ENCODE results near the gene COL4A4.

The COL4A4 gene

GRCh38 chr2:226979004-226979403, 185.0 kb downstream of the COL4A4 start:
- no peak overlapping the region for H3K4me3 Mint-ChIP-seq

GRCh38 chr2:226978300-226978699, 185.7 kb downstream of the COL4A4 start:
- Mint-ChIP-seq H3K4me3 (no peak overlapping the region), H3K27me3 (no peaks in the 10 kb centered on the region), H3K9me3 (no peaks in the 10 kb centered on the region), H3K27ac (ENCODE audit: low read depth) (no peak overlapping the region), H3K36me3 (ENCODE audit: insufficient read depth) (no peaks in the 10 kb centered on the region), H3K4me1 (peaks cover 16% of the 10 kb centered on the region)
- no peak for ATAC-seq (replicated peaks; ENCODE audit: extremely low read depth, poor library complexity, severe bottlenecking)
- DNase-seq (ENCODE audit: low spot score in 2 of 2), result no peak

More at GRCh38 chr2:226979004-226979403, 185.0 kb downstream of the COL4A4 start:
- DNase-seq (ENCODE audit: low spot score in 2 of 2) (no peak), ATAC-seq (replicated peaks; ENCODE audit: extremely low read depth, poor library complexity, severe bottlenecking) (no peak)
- peaks cover 16% of the 10 kb centered on the region for H3K4me1 Mint-ChIP-seq
- H3K36me3 Mint-ChIP-seq (ENCODE audit: insufficient read depth), result no peaks in the 10 kb centered on the region
- H3K27me3 Mint-ChIP-seq, result no peaks in the 10 kb centered on the region
- H3K27ac Mint-ChIP-seq (ENCODE audit: low read depth), result no peak overlapping the region
- no peaks in the 10 kb centered on the region for H3K9me3 Mint-ChIP-seq

GRCh38 chr2:226977775-226978190, 186.2 kb downstream of the COL4A4 start:
- Mint-ChIP-seq H3K36me3 (ENCODE audit: insufficient read depth) (no peaks in the 10 kb centered on the region), H3K27ac (ENCODE audit: low read depth) (no peak overlapping the region), H3K4me1 (peaks cover 16% of the 10 kb centered on the region), H3K27me3 (no peaks in the 10 kb centered on the region), H3K4me3 (no peak overlapping the region), H3K9me3 (no peaks in the 10 kb centered on the region)
- ATAC-seq (replicated peaks; ENCODE audit: extremely low read depth, poor library complexity, severe bottlenecking) (no peak), DNase-seq (ENCODE audit: low spot score in 2 of 2) (no peak)

- no peak overlapping the region for H3K27ac Mint-ChIP-seq (ENCODE audit: low read depth)
- no peak overlapping the region for H3K4me3 Mint-ChIP-seq
- H3K36me3 Mint-ChIP-seq (ENCODE audit: insufficient read depth), result no peaks in the 10 kb centered on the region
- no peaks in the 10 kb centered on the region for H3K9me3 Mint-ChIP-seq
- H3K27me3 Mint-ChIP-seq, result no peaks in the 10 kb centered on the region
- DNase-seq (ENCODE audit: low spot score in 2 of 2) (no peak), ATAC-seq (replicated peaks; ENCODE audit: extremely low read depth, poor library complexity, severe bottlenecking) (no peak)
- H3K4me1 Mint-ChIP-seq, result peaks cover 5% of the 10 kb centered on the region
Observed at GRCh38 chr2:226973816-226974215, 190.2 kb downstream of the COL4A4 start.

- Mint-ChIP-seq H3K27ac (ENCODE audit: low read depth) (no peak overlapping the region), H3K36me3 (ENCODE audit: insufficient read depth) (no peaks in the 10 kb centered on the region), H3K9me3 (no peaks in the 10 kb centered on the region), H3K27me3 (no peaks in the 10 kb centered on the region), H3K4me3 (no peak overlapping the region), H3K4me1 (peaks cover 5% of the 10 kb centered on the region)
- DNase-seq (ENCODE audit: low spot score in 2 of 2) (no peak), ATAC-seq (replicated peaks; ENCODE audit: extremely low read depth, poor library complexity, severe bottlenecking) (no peak)
Observed at GRCh38 chr2:226971770-226972169, 192.2 kb downstream of the COL4A4 start.

DNA sequence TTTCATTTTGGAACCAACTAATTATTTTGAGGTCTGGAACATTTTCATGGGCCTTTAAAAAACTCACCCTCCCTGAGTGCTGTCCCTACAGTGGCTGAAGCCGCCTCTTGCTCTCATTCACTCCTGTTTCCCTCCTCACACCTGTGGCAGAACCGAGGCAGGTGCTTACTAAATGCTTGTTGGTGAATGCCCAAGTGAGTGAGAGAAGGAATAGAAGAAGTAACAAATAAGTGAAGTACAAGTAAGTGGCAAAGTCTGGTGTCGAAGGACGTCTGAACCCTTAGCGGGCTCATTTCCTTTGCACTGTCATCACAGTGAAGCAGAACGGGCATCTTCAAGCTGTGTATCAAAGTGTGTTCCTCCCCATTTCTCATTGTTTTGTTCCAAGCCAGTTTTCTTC, 192.9 kb downstream of the COL4A4 start:
- no peak for ATAC-seq (replicated peaks; ENCODE audit: extremely low read depth, poor library complexity, severe bottlenecking)
- H3K9me3 Mint-ChIP-seq, result no peaks in the 10 kb centered on the region
- H3K36me3 Mint-ChIP-seq (ENCODE audit: insufficient read depth), result no peaks in the 10 kb centered on the region
- no peak overlapping the region for H3K4me3 Mint-ChIP-seq
- no peak overlapping the region for H3K27ac Mint-ChIP-seq (ENCODE audit: low read depth)
- H3K4me1 Mint-ChIP-seq, result no peaks in the 10 kb centered on the region
- DNase-seq (ENCODE audit: low spot score in 2 of 2), result no peak
- H3K27me3 Mint-ChIP-seq, result no peaks in the 10 kb centered on the region

GRCh38 chr2:226970362-226970761, 193.6 kb downstream of the COL4A4 start:
- H3K36me3 Mint-ChIP-seq (ENCODE audit: insufficient read depth), result no peaks in the 10 kb centered on the region
- H3K4me3 Mint-ChIP-seq, result no peak overlapping the region
- no peaks in the 10 kb centered on the region for H3K9me3 Mint-ChIP-seq
- no peak for DNase-seq (ENCODE audit: low spot score in 2 of 2)
- H3K27ac Mint-ChIP-seq (ENCODE audit: low read depth), result no peak overlapping the region
- H3K27me3 Mint-ChIP-seq, result no peaks in the 10 kb centered on the region
- H3K4me1 Mint-ChIP-seq, result no peaks in the 10 kb centered on the region
- ATAC-seq (replicated peaks; ENCODE audit: extremely low read depth, poor library complexity, severe bottlenecking), result no peak

DNA sequence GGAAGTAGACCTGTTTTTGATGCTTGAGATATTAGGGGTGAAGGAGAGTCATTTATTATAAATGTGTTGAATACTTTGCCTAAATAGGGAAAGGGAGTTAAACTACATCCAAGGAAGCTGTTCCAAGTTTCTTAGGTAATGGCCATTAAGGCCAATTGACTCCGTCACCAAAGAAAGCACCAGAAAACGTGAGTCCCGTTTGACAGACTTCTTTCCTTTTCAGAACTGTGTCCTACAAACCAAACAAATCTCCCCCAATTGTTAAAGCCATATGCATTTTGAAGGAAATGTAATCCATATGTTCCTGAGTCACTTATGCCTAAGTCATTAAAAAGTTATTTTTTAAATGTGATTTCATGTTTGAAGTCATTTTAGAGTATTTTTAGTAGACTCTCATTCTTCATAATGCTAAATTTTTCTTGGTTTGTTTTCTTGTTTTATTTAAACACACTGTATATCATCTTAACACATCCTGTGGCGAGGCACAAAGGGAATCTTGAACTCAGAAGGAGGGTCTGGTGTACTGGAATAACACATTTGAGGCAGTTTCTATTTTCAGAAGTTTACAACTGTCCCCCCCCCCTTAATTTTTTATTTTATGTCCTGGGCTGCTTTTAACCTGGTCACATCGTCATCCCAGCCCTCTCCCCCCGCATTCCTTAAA, 194.5 kb downstream of the COL4A4 start:
- H3K4me1 Mint-ChIP-seq, result no peaks in the 10 kb centered on the region
- no peak overlapping the region for H3K4me3 Mint-ChIP-seq
- H3K9me3 Mint-ChIP-seq, result no peaks in the 10 kb centered on the region
- H3K27ac Mint-ChIP-seq (ENCODE audit: low read depth), result no peak overlapping the region
- no peaks in the 10 kb centered on the region for H3K27me3 Mint-ChIP-seq
- H3K36me3 Mint-ChIP-seq (ENCODE audit: insufficient read depth), result no peaks in the 10 kb centered on the region
- no peak for DNase-seq (ENCODE audit: low spot score in 2 of 2)
- no peak for ATAC-seq (replicated peaks; ENCODE audit: extremely low read depth, poor library complexity, severe bottlenecking)

DNA sequence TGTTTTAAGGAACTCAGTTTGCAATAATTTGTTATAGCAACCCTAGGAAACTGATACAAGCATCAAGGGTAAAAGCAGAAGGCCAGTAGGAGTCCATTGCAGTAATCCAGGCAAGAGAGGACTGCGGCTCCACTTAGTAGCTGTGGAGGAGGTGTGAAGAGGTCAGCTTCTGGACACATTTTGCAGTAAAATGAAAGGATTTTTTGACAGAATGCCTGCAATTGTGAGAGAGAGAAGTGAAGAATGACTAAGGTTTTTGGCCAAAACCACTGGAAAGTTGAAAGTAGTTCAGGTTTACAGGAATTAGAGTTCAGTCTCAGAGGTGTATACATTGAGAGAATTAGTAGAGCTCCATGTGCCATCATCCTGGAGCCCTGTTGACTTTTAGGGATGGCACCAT, 198.6 kb downstream of the COL4A4 start:
- Mint-ChIP-seq H3K4me1 (no peaks in the 10 kb centered on the region), H3K9me3 (no peaks in the 10 kb centered on the region)

GRCh38 chr2:226963528-226963927, 200.5 kb downstream of the COL4A4 start:
- Mint-ChIP-seq H3K4me3 (no peak overlapping the region), H3K27ac (ENCODE audit: low read depth) (no peak overlapping the region), H3K36me3 (ENCODE audit: insufficient read depth) (no peaks in the 10 kb centered on the region), H3K4me1 (no peaks in the 10 kb centered on the region), H3K27me3 (no peaks in the 10 kb centered on the region), H3K9me3 (no peaks in the 10 kb centered on the region)
- DNase-seq (ENCODE audit: low spot score in 2 of 2) (no peak), ATAC-seq (replicated peaks; ENCODE audit: extremely low read depth, poor library complexity, severe bottlenecking) (no peak)

More for the DNA sequence above, 198.6 kb downstream of the COL4A4 start:
- no peaks in the 10 kb centered on the region for H3K27me3 Mint-ChIP-seq
- no peaks in the 10 kb centered on the region for H3K36me3 Mint-ChIP-seq (ENCODE audit: insufficient read depth)
- ATAC-seq (replicated peaks; ENCODE audit: extremely low read depth, poor library complexity, severe bottlenecking) (no peak), DNase-seq (ENCODE audit: low spot score in 2 of 2) (no peak)
- no peak overlapping the region for H3K4me3 Mint-ChIP-seq
- H3K27ac Mint-ChIP-seq (ENCODE audit: low read depth), result no peak overlapping the region

- H3K9me3 Mint-ChIP-seq, result no peaks in the 10 kb centered on the region
- ATAC-seq (replicated peaks; ENCODE audit: extremely low read depth, poor library complexity, severe bottlenecking), result no peak
- H3K4me1 Mint-ChIP-seq, result no peaks in the 10 kb centered on the region
- H3K36me3 Mint-ChIP-seq (ENCODE audit: insufficient read depth), result no peaks in the 10 kb centered on the region
- no peak for DNase-seq (ENCODE audit: low spot score in 2 of 2)
- no peak overlapping the region for H3K4me3 Mint-ChIP-seq
- no peak overlapping the region for H3K27ac Mint-ChIP-seq (ENCODE audit: low read depth)
- no peaks in the 10 kb centered on the region for H3K27me3 Mint-ChIP-seq
Observed at GRCh38 chr2:226962176-226962773, 201.7 kb downstream of the COL4A4 start.

DNA sequence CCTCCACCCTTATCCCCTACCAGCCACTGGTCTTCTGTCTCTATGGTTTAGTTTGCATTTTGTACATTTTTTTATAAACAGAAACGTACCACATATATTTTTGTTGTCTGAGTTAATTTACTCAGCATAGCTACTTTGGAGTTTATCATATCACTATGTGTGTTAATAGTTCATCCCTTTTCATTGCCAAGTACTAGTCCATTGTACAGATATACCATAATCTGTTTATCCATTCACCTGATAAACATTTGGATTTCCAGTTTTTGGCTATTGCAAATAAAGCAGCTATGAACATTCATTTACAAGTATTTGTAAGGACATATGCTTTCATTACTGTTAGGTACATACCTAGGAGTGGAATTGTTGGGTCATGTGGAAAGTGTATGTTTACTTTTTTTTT, 204.6 kb downstream of the COL4A4 start:
- H3K9me3 Mint-ChIP-seq, result no peaks in the 10 kb centered on the region
- ATAC-seq (replicated peaks; ENCODE audit: extremely low read depth, poor library complexity, severe bottlenecking) (no peak), DNase-seq (ENCODE audit: low spot score in 2 of 2) (no peak)
- H3K36me3 Mint-ChIP-seq (ENCODE audit: insufficient read depth), result no peaks in the 10 kb centered on the region
- H3K27ac Mint-ChIP-seq (ENCODE audit: low read depth), result no peak overlapping the region
- H3K4me3 Mint-ChIP-seq, result no peak overlapping the region
- no peaks in the 10 kb centered on the region for H3K27me3 Mint-ChIP-seq
- H3K4me1 Mint-ChIP-seq, result no peaks in the 10 kb centered on the region

DNA sequence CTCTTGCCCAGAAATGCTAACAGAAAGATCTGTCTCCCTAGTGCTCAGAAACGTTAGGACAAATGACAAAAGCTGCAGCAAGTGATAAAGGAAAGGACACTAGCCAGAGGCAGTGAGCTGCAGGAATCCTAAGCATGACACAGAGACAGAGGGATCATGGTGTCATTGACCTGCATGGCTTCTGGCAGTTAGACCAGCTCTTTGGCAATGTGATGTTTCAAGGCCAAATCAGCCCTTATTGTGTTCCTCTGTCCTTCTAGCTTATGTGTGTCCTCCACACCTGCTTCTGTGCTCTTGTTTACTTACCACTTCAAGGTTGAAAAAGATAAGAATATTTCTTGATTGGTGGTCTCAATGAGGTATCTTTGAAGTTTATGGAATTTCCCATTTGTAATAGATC, 207.3 kb downstream of the COL4A4 start:
- no peak for DNase-seq (ENCODE audit: low spot score in 2 of 2)
- no peaks in the 10 kb centered on the region for H3K36me3 Mint-ChIP-seq (ENCODE audit: insufficient read depth)
- no peaks in the 10 kb centered on the region for H3K9me3 Mint-ChIP-seq
- H3K27me3 Mint-ChIP-seq, result no peaks in the 10 kb centered on the region
- no peaks in the 10 kb centered on the region for H3K4me1 Mint-ChIP-seq
- H3K4me3 Mint-ChIP-seq, result no peak overlapping the region
- H3K27ac Mint-ChIP-seq (ENCODE audit: low read depth), result no peak overlapping the region
- no peak for ATAC-seq (replicated peaks; ENCODE audit: extremely low read depth, poor library complexity, severe bottlenecking)
